ENCODE measurements around the gene NOS1AP. TPM values are rescaled to one million over a fixed set of nuclear protein-coding genes. Genes with fewer than 3 reads are reported as not detected.

NOS1AP gene
- total and polyA plus RNA-seq, 9 of the 15 experiments (the other 6 are each of a cell fraction or from before 2014, with no cell fraction given), result 0.07 to 1.5 (median 0.22) TPM

DNA sequence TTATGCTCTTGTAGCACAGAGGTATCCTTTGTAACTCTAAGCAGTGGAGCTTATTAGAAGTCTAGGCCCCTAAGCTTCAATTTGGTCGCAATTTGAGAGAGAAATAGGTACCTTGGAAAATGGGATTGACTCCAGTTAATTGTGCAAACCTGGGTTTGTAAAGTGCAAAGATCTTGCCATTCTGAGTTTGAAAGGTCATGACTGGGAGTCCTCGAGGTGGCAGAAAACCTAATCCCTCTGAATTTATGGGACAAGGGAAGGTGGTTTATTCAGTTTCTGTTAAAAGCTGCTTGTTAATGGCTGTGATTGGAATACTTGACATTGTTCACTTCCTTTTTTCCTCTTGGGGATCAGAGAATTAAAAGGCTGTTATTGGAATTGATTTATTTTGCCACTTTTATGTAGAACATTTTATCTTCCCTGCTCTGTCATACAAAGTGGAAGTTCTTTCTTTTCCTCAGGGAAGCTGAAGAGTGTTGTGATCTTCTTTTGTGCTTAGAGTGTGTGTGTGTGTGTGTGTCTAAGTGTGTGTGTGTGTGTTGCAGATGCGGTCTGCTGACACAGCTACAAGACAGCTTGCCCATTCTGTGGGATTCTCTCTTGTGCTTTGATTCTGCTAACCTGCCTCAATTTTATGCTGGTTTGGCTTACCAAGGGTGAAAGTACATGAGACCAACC lies 162.7 kb downstream of the NOS1AP start:
- FAIRE-seq (no peak), DNase-seq (ENCODE audit: extremely low read depth in 1 of 4, low spot score in 3 of 4) (no peak), ATAC-seq (no peak)
- POLR2A ChIA-PET, result no interaction called here
- CTCF ChIA-PET (ENCODE audit: low intra/inter-chr PET ratio), result no interaction called here
- Histone ChIP-seq H3K27me3 (ENCODE audit: control insufficient read depth in 2 of 2, insufficient read depth in 2 of 2, low read length in 2 of 2) (peaks cover 3 to 7% of the 10 kb centered on the region in 2 experiments; a peak in 4 of 5 replicates), H3K79me2 (ENCODE audit: control insufficient read depth, insufficient read depth, low read length) (no peaks in the 10 kb centered on the region), H2AFZ (ENCODE audit: low read depth, low read length) (no peak overlapping the region), H3K4me2 (ENCODE audit: insufficient read depth, low read length) (no peak overlapping the region), H3K9me1 (ENCODE audit: control insufficient read depth, insufficient read depth, low read length) (no peaks in the 10 kb centered on the region), H3K4me1 (replicated peaks in 1 of 2; ENCODE audit: control insufficient read depth in 2 of 2, insufficient read depth in 2 of 2, low read length in 2 of 2) (no peaks in the 10 kb centered on the region), H3K27ac (ENCODE audit: extremely low read depth, low read depth, low read length) (no peak overlapping the region), H3K9ac (ENCODE audit: insufficient read depth in 1 of 2, low read depth in 2 of 2, low read length in 2 of 2) (no peak overlapping the region), H4K20me1 (replicated peaks; ENCODE audit: control insufficient read depth, insufficient read depth, low read length) (no peaks in the 10 kb centered on the region; the same call in 1 of the 2 replicates), H3K4me3 (no peak overlapping the region), H3K9me3 (replicated peaks; ENCODE audit: control insufficient read depth, insufficient read depth, low read depth, low read length) (no peaks in the 10 kb centered on the region), H3K36me3 (ENCODE audit: control insufficient read depth, insufficient read depth, low read length) (no peaks in the 10 kb centered on the region)
- intact Hi-C loops (cut with micrococcal nuclease), result no loop called here
- BruUV-seq (replicated peaks), result no TSS peak
- WGBS (ENCODE audit: insufficient coverage, low coverage, missing lambda C conversion rate), result 0% methylated on average over 3 of the region's 3 CpGs
- in situ Hi-C loops (cut with MboI), result no loop called here
- no peak for TF ChIP-seq DMBX1 (CRISPR knock-in tag; IDR thresholded peaks at IDR 0.05; ENCODE audit: borderline replicate concordance)
- TF ChIP-seq SUPT5H (IDR thresholded peaks at IDR 0.05), result no peak
- TF ChIP-seq, protein P1, sequence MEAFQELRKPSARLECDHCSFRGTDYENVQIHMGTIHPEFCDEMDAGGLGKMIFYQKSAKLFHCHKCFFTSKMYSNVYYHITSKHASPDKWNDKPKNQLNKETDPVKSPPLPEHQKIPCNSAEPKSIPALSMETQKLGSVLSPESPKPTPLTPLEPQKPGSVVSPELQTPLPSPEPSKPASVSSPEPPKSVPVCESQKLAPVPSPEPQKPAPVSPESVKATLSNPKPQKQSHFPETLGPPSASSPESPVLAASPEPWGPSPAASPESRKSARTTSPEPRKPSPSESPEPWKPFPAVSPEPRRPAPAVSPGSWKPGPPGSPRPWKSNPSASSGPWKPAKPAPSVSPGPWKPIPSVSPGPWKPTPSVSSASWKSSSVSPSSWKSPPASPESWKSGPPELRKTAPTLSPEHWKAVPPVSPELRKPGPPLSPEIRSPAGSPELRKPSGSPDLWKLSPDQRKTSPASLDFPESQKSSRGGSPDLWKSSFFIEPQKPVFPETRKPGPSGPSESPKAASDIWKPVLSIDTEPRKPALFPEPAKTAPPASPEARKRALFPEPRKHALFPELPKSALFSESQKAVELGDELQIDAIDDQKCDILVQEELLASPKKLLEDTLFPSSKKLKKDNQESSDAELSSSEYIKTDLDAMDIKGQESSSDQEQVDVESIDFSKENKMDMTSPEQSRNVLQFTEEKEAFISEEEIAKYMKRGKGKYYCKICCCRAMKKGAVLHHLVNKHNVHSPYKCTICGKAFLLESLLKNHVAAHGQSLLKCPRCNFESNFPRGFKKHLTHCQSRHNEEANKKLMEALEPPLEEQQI (IDR thresholded peaks at IDR 0.05), result no peak
- no peak for TF ChIP-seq MEF2A (IDR thresholded peaks at IDR 0.05; ENCODE audit: control insufficient read depth, low read depth, low read length)
- no peak for TF ChIP-seq NR2F6 (CRISPR knock-in tag; IDR thresholded peaks at IDR 0.05)
- TF ChIP-seq ZNF609 (CRISPR knock-in tag; IDR thresholded peaks at IDR 0.05; ENCODE audit: borderline replicate concordance), result no peak
- no peak for TF ChIP-seq NFYB (IDR thresholded peaks at IDR 0.05; ENCODE audit: extremely low read depth, insufficient read length)
- TF ChIP-seq FOS (IDR thresholded peaks at IDR 0.05; ENCODE audit: extremely low read depth, insufficient read length), result no peak
- no peak for TF ChIP-seq TBL1XR1 (IDR thresholded peaks at IDR 0.05; ENCODE audit: low read length in 2 of 2)
- no peak for TF ChIP-seq XRCC4 (IDR thresholded peaks at IDR 0.05; ENCODE audit: extremely low read depth, insufficient read depth, insufficient read length)
- TF ChIP-seq HNRNPLL (IDR thresholded peaks at IDR 0.05; ENCODE audit: low read depth, low read length, poor library complexity, severe bottlenecking), result no peak
- TF ChIP-seq ZNF436 (CRISPR knock-in tag; IDR thresholded peaks at IDR 0.05), result no peak
- no peak for TF ChIP-seq EP300 (IDR thresholded peaks at IDR 0.05; ENCODE audit: low read length)
- TF ChIP-seq RAD21 (CRISPR knock-in tag; conservative IDR thresholded peaks at IDR 0.05 in 1 of 2, IDR thresholded peaks at IDR 0.05 in 1 of 2), result no peak
- no peak for TF ChIP-seq KLF6 (CRISPR knock-in tag; IDR thresholded peaks at IDR 0.05; ENCODE audit: borderline replicate concordance)
- TF ChIP-seq GTF2E2 (tag; IDR thresholded peaks at IDR 0.05), result no peak
